ENCODE results near the gene NOP10. TPM values are rescaled to one million over a fixed set of nuclear protein-coding genes. Genes with fewer than 3 reads are reported as not detected.

The NOP10 gene
- total RNA-seq, 1 donor from 2014 or later = 176 TPM

- TF ChIP-seq CTCF (IDR thresholded peaks at IDR 0.05) = no peak
- intact Hi-C loops (cut with DNase I) = no loop called here
- ATAC-seq = peak; percentile 98
Observed at GRCh38 chr15:34337557-34338306, 5.2 kb downstream of the NOP10 start, which contains the start of gene SLC12A6. SLC12A6 (minus strand) TSS chr15:34337781; CDS start chr15:34336680, 1,101 bp downstream.

DNA sequence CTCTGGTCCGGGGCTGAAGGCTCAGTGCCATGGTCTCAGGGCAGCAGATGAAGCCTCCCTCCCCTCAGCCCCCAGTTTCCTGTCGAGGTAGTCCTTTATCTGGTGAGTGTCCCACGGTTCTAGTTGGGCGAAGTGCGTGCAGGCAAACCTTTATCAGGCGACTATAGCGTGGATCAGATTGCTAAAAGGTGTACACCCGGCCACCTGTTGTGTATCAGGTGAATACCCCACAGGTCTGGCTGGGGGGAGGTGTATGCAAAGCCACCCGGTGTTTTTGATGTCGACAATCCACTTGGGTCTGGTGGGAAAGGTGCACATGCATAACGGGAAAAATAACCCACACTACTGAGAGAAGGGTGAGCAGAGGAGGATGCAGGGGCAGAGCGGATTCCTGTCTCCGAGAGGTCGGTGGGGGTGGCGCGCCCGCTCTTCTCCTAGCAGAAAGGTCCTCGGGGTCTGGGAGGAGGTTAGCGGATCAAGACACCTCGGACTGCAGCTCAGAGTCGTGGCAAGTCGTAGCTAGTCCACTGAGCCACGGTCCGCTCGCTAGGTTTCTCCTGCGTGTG, 5.9 kb downstream of the NOP10 start:
- no peak for DNase-seq
- H3K4me1 ChIP-seq = peaks cover 56% of the 10 kb centered on the region
- intact Hi-C loops (cut with DNase I) = no loop called here

More at GRCh38 chr15:34337557-34338306, 5.2 kb downstream of the NOP10 start, which contains the start of gene SLC12A6:
- H3K9me3 ChIP-seq = no peaks in the 10 kb centered on the region
- peaks cover 57% of the 10 kb centered on the region for H3K4me1 ChIP-seq
- H3K36me3 ChIP-seq = peaks cover 29% of the 10 kb centered on the region
- H3K27me3 ChIP-seq (ENCODE audit: low read depth) = no peaks in the 10 kb centered on the region
- peak within 1 kb of the TSS; percentile 67 for H3K4me3 ChIP-seq
- H3K27ac ChIP-seq = peak within 1 kb of the TSS; percentile 92
- peak; percentile 95 for DNase-seq

GRCh38 chr15:34336231-34336990, 6.5 kb downstream of the NOP10 start:
- no peak for ATAC-seq
- no peaks in the 10 kb centered on the region for H3K27me3 ChIP-seq (ENCODE audit: low read depth)
- no peak for TF ChIP-seq CTCF (IDR thresholded peaks at IDR 0.05)
- peaks cover 56% of the 10 kb centered on the region for H3K4me1 ChIP-seq
- peaks cover 24% of the 10 kb centered on the region for H3K36me3 ChIP-seq
- H3K27ac ChIP-seq = peak overlapping the region; percentile 92
- intact Hi-C loops (cut with DNase I) = no loop called here
- H3K4me3 ChIP-seq = peak overlapping the region; percentile 67
- no peaks in the 10 kb centered on the region for H3K9me3 ChIP-seq
- peak; percentile 56 for DNase-seq

More for the DNA sequence above, 5.9 kb downstream of the NOP10 start:
- no peaks in the 10 kb centered on the region for H3K27me3 ChIP-seq (ENCODE audit: low read depth)
- peak overlapping the region; percentile 92 for H3K27ac ChIP-seq
- no peak for TF ChIP-seq CTCF (IDR thresholded peaks at IDR 0.05)
- H3K4me3 ChIP-seq = peak overlapping the region; percentile 67
- peaks cover 29% of the 10 kb centered on the region for H3K36me3 ChIP-seq
- H3K9me3 ChIP-seq = no peaks in the 10 kb centered on the region
- peak; percentile 0 to 42 for ATAC-seq

DNA sequence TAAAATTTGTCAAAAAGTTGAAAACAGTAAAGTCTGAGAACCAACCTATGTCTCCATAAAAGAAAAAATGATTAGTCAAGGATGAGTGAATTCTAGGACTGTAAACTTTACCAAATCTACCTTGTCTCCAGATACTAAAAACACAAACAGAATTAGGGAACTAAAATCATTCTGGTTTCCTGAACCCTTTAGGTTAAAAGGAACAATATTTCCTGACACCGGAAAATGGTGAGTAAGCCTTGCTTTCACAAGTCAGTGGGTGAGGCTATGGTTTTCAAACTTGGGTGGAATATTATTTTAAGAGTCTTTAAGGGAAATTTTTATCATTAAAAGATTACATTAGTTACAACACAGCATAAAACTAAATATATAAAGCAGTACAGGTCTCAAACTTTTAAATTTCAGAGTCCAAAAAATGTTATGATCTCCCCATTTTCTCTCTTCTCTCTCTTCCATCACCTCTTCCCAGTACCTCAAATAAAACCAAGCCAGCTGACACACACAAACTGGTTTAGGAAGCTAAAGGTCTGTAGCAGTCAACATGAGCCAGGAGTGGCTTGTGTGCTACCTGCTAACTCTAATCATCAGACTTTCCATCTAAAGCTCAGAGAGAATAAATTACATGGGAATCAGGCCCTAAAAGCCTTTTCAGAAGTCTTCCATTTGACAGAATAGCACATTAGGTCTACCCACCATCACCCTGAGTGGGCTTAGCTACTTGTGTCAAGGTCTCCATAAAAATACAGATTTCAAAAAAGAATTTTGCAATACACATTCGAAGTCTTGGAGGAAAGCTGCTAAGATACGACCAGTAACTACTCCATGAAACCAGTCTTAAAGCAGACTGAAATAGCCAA, 7.5 kb downstream of the NOP10 start:
- H3K4me3 ChIP-seq = peak overlapping the region; percentile 67
- ATAC-seq (no peak), DNase-seq (no peak)
- H3K27me3 ChIP-seq (ENCODE audit: low read depth) = no peaks in the 10 kb centered on the region
- no peak for TF ChIP-seq CTCF (IDR thresholded peaks at IDR 0.05)
- peaks cover 14% of the 10 kb centered on the region for H3K36me3 ChIP-seq
- no peaks in the 10 kb centered on the region for H3K9me3 ChIP-seq
- H3K4me1 ChIP-seq = peaks cover 53% of the 10 kb centered on the region
- H3K27ac ChIP-seq = peak overlapping the region; percentile 92
- intact Hi-C loops (cut with DNase I) = no loop called here

DNA sequence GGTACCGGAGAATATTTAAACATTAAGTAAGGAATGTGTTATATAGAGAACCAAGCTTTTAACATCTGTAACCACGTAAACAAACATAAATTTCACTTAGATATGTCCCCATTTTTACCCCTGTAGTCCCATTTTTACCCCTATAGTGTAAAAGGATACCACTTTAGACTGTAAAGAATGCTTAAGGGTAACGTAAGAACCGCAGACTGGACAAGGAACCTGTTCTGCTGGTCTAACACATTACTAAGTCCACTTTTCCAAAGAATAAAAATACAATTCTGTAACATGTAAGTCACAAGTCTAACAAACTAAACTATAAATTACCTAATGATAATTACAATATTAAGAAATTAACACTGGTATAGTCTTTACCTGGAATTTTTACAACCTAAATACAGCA, 8.3 kb downstream of the NOP10 start:
- ATAC-seq (no peak), DNase-seq (no peak)
- peak overlapping the region; percentile 67 for H3K4me3 ChIP-seq
- peak overlapping the region; percentile 92 for H3K27ac ChIP-seq
- TF ChIP-seq CTCF (IDR thresholded peaks at IDR 0.05) = no peak
- H3K27me3 ChIP-seq (ENCODE audit: low read depth) = no peaks in the 10 kb centered on the region
- peaks cover 7% of the 10 kb centered on the region for H3K36me3 ChIP-seq
- peaks cover 49% of the 10 kb centered on the region for H3K4me1 ChIP-seq
- intact Hi-C loops (cut with DNase I) = no loop called here
- H3K9me3 ChIP-seq = no peaks in the 10 kb centered on the region

Measured in lower lobe of right lung (tissue), 2 donors.